ENCODE data around the gene PACRGL. TPM values are rescaled to one million over a fixed set of nuclear protein-coding genes. Genes with fewer than 3 reads are reported as not detected.

The PACRGL gene
- total and polyA plus RNA-seq, 2 donors from 2014 or later = 11.3 to 22.4 TPM

GRCh38 chr4:20675786-20676185, 24.5 kb upstream of the PACRGL start:
- H3K36me3 ChIP-seq (ENCODE audit: control insufficient read depth in 2 of 3, insufficient read depth in 3 of 3, low read length in 3 of 3) = no peaks in the 10 kb centered on the region
- no peaks in the 10 kb centered on the region for H3K27me3 ChIP-seq (ENCODE audit: control insufficient read depth, insufficient read depth, low read length)
- intact Hi-C loops (cut with DNase I) = no loop called here
- H3K9me3 ChIP-seq (ENCODE audit: control insufficient read depth in 2 of 3, insufficient read depth in 1 of 3, low read length in 3 of 3) = no peaks in the 10 kb centered on the region
- DNase-seq = no peak
- H3K9ac ChIP-seq (ENCODE audit: low read length in 3 of 3) = no peak overlapping the region
- TF ChIP-seq CTCF (IDR thresholded peaks at IDR 0.05; ENCODE audit: borderline replicate concordance, extremely low read depth, insufficient read depth) = no peak
- no peak overlapping the region for H3K27ac ChIP-seq (ENCODE audit: low read depth in 2 of 2, low read length in 2 of 2)
- H3K4me3 ChIP-seq (ENCODE audit: low read length in 3 of 3) = no peak overlapping the region
- no peak for FAIRE-seq
- no peaks in the 10 kb centered on the region for H3K4me1 ChIP-seq (ENCODE audit: control insufficient read depth in 2 of 3, insufficient read depth in 2 of 3, low read depth in 1 of 3, low read length in 3 of 3)

GRCh38 chr4:20676501-20677197, 23.6 kb upstream of the PACRGL start:
- no peak for TF ChIP-seq CTCF (IDR thresholded peaks at IDR 0.05; ENCODE audit: borderline replicate concordance, extremely low read depth, insufficient read depth)
- Histone ChIP-seq H3K27ac (ENCODE audit: low read depth in 2 of 2, low read length in 2 of 2) (no peak overlapping the region), H3K9me3 (ENCODE audit: control insufficient read depth in 2 of 3, insufficient read depth in 1 of 3, low read length in 3 of 3) (no peaks in the 10 kb centered on the region), H3K9ac (ENCODE audit: low read length in 3 of 3) (no peak overlapping the region), H3K27me3 (ENCODE audit: control insufficient read depth, insufficient read depth, low read length) (no peaks in the 10 kb centered on the region), H3K4me3 (ENCODE audit: low read length in 3 of 3) (no peak overlapping the region), H3K36me3 (ENCODE audit: control insufficient read depth in 2 of 3, insufficient read depth in 3 of 3, low read length in 3 of 3) (no peaks in the 10 kb centered on the region), H3K4me1 (ENCODE audit: control insufficient read depth in 2 of 3, insufficient read depth in 2 of 3, low read depth in 1 of 3, low read length in 3 of 3) (no peaks in the 10 kb centered on the region)
- DNase-seq = peak in 3 of 5 donors; percentile 50 to 75 (median 53)
- intact Hi-C loops (cut with DNase I) = no loop called here
- FAIRE-seq = no peak

- DNase-seq = no peak
- FAIRE-seq = no peak
- H3K4me3 ChIP-seq (ENCODE audit: low read length in 3 of 3) = no peak overlapping the region
- no peaks in the 10 kb centered on the region for H3K9me3 ChIP-seq (ENCODE audit: control insufficient read depth in 2 of 3, insufficient read depth in 1 of 3, low read length in 3 of 3)
- intact Hi-C loops (cut with DNase I) = no loop called here
- no peak for TF ChIP-seq CTCF (IDR thresholded peaks at IDR 0.05; ENCODE audit: borderline replicate concordance, extremely low read depth, insufficient read depth)
- no peaks in the 10 kb centered on the region for H3K27me3 ChIP-seq (ENCODE audit: control insufficient read depth, insufficient read depth, low read length)
- H3K4me1 ChIP-seq (ENCODE audit: control insufficient read depth in 2 of 3, insufficient read depth in 2 of 3, low read depth in 1 of 3, low read length in 3 of 3) = no peaks in the 10 kb centered on the region
- no peaks in the 10 kb centered on the region for H3K36me3 ChIP-seq (ENCODE audit: control insufficient read depth in 2 of 3, insufficient read depth in 3 of 3, low read length in 3 of 3)
- H3K9ac ChIP-seq (ENCODE audit: low read length in 3 of 3) = no peak overlapping the region
- H3K27ac ChIP-seq (ENCODE audit: low read depth in 2 of 2, low read length in 2 of 2) = no peak overlapping the region
Observed at GRCh38 chr4:20678400-20678799, 21.9 kb upstream of the PACRGL start.
